GM18951 (cell line): Measurements from ENCODE around the gene DECR2.

Experiments
- POLR2A ChIP-seq: IDR thresholded peaks from 4 replicates; pipeline ENCODE4 v1.6.1; 2011; ENCODE audit warnings: mild to moderate bottlenecking; ENCODE audit not compliant: insufficient read length, insufficient read depth; ENCODE audit errors: extremely low read depth
- in situ Hi-C: fragments of 300-500 bp; cut with MboI; formaldehyde crosslinking; loops from one replicate; pipeline ENCODE4 v1.12.0; 2022; ENCODE audit warnings: low sequenced_read_pairs, mixed read lengths, inconsistent platforms; ENCODE audit not compliant: unreplicated experiment

The DECR2 gene

GRCh38 chr16:430904-431303 lies 29.2 kb downstream of the DECR2 start:
- in situ Hi-C loops, result no loop called here
- TF ChIP-seq POLR2A, result no peak

DNA sequence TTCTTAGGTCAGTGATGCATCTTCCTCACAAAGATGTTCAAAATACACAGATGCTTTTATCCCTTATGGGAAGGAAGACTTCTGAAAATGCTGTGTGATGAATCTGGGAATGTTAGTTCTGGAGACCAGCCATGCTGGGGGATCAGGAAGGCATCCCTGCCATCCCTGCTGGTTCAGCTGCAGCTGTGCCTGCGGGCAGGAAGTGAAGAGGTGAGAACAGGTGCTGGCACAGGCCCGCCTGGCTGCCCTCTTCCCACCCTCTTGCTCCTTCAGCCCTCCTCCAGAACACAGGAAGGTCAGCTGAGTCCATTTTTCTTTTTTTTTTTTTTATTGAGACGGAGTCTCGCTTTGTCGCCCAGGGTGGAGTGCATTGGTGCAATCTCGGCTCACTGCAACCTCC lies 38.9 kb downstream of the DECR2 start:
- no peak for TF ChIP-seq POLR2A
- in situ Hi-C loops, result no loop called here

DNA sequence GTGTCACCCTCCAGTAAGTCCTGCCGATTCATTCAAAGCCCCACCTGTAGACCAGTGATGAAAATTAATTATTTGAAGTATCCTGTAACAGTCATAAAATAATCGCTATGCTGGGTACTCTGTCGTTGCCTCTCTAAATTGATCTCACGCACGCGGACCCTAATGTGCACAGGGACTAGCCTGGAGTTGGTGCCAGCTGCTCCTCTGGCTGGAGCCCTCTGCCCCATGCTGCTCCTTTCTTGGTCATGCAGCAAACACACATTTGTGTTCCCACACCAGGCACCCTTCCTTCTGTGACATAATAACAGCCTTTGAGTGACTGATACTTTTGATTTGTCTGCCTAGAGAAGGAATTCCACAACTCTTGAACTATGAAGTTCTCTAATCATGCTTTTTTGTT lies 39.8 kb downstream of the DECR2 start:
- in situ Hi-C loops, result no loop called here
- no peak for TF ChIP-seq POLR2A

- in situ Hi-C loops, result no loop called here
- no peak for TF ChIP-seq POLR2A
Observed at GRCh38 chr16:442976-443375, 41.3 kb downstream of the DECR2 start.

- TF ChIP-seq POLR2A, result no peak
- in situ Hi-C loops, result no loop called here
Observed at GRCh38 chr16:444027-444426, 42.3 kb downstream of the DECR2 start.

DNA sequence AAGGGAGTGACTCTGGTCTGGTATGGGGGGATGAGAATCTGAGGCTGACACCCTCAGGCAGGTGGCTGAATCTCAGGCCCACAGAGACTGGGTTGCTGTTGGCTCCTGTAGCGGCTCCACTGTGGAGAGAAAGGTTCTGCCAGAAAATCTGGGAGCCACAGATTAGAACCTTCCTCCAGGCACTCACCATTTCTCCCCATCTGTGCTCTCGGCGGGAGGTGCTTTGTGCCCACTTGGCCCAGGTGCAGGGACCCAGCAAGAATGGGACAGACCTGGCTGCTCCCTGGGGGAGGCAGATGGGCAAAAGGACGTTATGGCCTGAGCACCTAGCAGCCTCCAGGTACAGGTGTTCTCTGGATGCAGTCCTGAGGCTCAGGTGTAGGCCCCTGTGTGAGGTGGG lies 43.9 kb downstream of the DECR2 start:
- in situ Hi-C loops, result no loop called here
- no peak for TF ChIP-seq POLR2A

DNA sequence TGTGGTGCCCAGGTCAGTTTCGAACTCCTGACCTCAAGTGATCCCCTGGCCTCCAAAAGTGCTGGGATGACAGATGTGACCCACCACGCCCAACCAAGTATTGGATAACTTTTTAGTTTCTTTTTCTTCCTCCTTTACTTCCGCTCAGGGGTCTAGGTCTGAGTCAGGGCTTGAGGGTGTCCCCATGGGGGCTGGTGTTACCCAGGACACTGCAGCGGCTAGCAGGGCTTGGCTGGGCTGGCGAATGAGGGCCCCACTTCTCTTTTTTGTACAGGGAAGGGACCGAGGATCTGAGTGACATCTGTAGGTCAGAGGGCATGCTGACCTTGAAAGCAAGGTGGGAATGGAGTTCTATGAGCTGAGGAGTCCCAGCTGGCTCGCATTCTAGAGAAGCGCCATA lies 48.7 kb downstream of the DECR2 start:
- in situ Hi-C loops, result no loop called here
- TF ChIP-seq POLR2A, result no peak

- no peak for TF ChIP-seq POLR2A
- in situ Hi-C loops, result no loop called here
Observed at GRCh38 chr16:450785-451512, 49.3 kb downstream of the DECR2 start.

DNA sequence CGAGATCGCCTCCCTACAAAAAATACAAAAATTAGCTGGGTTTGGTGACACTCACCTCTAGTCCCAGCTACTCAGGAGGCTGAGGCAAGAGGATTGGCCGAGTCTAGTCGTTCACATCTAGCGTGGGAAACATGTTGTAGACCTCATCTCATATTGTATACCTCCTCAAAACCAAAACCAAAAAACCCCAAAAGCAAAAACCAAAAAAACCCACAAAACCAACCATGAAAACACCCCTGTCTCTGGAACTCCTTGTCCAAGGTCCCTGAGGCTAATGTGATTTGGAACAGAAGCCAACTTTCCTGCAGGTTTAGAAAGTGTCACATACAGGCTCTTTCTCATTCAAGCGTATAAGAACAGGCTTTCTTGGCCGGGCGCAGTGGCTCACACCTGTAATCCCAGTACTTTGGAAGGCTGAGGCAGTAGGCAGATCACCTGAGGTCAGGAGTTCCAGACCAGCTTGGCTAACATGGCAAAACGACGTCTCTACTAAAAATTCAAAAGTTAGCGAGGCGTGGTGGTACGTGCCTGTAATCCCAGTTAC lies 52.8 kb downstream of the DECR2 start:
- in situ Hi-C loops, result no loop called here
- TF ChIP-seq POLR2A, result no peak

- TF ChIP-seq POLR2A, result no peak
- in situ Hi-C loops, result no loop called here
Observed at GRCh38 chr16:455453-455852, 53.8 kb downstream of the DECR2 start.

DNA sequence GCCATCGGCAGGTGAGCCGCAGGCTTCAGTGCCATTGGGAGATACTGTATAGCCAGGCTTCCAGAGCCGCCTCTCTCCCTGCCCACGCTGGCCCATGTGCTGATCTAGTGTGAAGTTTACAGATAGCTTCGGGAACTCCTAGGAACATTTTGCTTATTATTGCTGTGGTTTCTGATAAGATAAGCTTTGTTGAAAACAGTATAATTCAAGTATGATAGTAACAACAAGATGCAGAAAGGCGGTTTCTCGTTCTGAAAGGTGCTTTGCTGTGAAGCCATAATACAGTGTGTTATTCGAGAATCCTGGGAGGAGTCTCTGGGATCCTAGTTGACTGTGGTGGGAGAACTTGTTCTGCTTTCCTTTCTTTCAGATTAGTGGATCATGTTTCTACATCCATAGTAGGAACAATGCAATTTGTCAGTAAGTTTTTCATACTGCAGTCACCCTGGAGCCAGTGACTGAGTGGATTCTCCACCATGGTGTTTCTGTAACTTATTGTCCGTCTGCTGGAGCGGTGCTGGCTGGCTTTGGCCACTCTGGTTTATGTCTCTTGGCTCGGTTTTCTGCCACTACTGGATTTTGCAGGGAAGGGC lies 55.3 kb downstream of the DECR2 start:
- no peak for TF ChIP-seq POLR2A
- in situ Hi-C loops, result no loop called here

GRCh38 chr16:457732-458400 lies 56.2 kb downstream of the DECR2 start:
- in situ Hi-C loops, result no loop called here
- no peak for TF ChIP-seq POLR2A

- in situ Hi-C loops, result no loop called here
- no peak for TF ChIP-seq POLR2A
Observed at GRCh38 chr16:459761-460160, 58.1 kb downstream of the DECR2 start.

- no peak for TF ChIP-seq POLR2A
- in situ Hi-C loops, result no loop called here
Observed at GRCh38 chr16:460787-461186, 59.1 kb downstream of the DECR2 start.
